NCI-H226 (cell line): ENCODE measurements around the gene SFRP4.
"Not testable (repeated sequence)": the region's sequence is repeated elsewhere in the genome, so short reads cannot be mapped to it uniquely, and the experiment has no call there.

Experiments used
- DNase-seq: peaks from one replicate; pipeline ENCODE4 v3.0.0-alpha.2; 2015

SFRP4 gene

DNA sequence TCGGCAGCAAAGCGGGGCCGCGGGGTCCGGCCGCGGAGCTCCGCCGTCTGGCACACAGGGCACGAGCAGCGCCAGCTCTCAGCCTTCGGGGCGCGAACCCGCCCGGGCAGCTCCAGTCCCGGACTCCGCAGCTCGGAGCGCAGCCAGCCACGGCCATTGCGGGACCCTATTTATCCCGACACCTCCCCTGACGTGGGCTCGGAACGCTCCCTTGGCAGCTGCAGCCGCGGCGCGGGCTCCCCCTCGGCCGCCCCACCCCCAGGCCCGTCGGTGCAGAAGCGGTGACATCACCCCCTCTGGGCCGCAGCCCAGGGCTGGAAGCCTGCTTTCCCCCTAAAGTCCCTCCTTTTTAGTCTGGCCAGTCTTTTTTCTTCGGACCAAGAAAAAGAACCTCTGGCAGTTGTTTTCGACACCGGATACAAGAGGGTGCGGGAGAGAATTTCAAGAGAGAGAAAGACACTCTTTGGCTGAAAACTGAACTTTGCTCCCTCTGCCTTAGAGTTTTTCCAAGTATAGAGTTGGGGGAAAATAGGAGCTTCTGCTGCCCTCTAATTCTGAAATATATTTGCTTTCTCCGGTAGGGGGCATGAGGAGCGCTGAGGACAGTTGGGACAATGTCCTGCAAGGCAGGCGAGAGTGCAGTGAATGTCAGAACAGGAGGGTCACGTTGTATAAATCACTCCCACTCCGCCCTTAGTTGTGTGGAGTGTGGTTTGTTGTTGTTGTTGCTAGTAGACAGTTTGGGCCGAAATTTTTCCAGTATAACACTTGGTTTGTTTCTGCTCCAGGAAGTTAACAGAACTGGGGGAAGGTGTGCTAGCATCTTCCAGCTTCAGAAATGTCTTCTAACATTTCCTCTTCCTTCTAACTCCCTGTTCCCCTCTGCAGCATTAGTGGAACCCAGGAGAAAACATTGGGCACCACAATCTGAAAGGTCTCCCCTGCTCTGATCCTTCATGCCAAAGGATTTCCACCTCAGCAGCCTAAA, at the start of gene SFRP4:
Gene SFRP4 (minus strand): TSS at position 145 of the 988 bp plus-strand sequence. CDS start 280 bp downstream, outside the sequence.
- DNase-seq, result peak; percentile 38

DNA sequence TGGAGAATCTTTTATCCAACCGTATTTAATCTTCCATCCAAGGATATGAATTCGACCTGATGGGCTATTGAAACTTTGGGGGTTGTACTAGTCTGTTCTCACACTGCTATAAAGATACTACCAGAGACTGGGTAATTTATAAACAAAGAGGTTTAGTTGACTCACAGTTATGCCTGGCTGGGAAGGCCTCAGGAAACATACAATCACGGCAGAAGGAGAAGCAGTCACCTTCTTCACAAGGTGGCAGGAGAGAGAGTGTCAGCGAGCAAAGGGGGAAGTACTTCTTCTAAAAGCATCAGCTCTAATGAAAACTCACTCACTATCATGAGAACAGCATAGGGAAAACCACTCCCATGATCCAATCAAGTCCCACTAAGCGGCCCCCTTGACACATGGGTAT, 47.6 kb upstream of the SFRP4 start:
- no peak for DNase-seq

DNA sequence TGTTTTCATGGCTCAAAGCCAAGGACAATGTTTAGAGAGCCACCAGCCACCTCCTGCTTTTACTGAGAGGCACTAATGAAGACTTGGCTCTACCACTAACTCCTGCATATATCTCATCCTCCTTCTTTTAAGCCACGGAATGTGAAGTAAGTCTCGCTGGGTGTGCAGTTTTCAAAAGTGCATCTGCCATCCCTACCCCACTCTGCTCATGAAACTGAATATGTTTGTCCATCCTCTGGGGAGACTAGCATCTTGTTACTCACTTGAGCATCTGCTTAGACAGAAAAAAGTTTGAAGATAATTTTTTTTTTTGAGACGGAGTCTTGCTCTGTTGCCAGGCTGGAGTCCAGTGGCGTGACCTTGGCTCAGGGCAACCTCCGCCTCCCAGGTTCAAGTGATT, 44.6 kb upstream of the SFRP4 start:
- DNase-seq, result no peak

DNA sequence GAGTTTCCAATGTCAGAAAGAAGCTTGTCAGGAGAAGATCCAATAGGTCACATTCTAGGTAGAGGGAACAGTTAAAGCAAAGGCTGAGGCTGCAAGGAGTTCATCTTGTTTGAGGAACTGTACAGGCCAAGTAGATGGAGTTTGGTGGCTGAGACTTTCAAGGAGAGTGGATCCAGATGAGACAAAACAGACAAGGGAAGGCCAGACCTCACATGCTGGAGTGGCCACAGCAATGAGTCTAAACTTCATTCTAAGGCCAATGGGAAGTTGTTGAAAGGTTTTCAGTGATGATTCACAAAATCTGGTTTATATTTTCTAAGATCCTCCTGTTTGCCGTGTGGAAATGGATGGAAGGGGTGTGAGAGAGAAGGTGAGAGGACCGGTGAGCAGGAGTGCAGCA, 43.9 kb upstream of the SFRP4 start:
- no peak for DNase-seq

DNA sequence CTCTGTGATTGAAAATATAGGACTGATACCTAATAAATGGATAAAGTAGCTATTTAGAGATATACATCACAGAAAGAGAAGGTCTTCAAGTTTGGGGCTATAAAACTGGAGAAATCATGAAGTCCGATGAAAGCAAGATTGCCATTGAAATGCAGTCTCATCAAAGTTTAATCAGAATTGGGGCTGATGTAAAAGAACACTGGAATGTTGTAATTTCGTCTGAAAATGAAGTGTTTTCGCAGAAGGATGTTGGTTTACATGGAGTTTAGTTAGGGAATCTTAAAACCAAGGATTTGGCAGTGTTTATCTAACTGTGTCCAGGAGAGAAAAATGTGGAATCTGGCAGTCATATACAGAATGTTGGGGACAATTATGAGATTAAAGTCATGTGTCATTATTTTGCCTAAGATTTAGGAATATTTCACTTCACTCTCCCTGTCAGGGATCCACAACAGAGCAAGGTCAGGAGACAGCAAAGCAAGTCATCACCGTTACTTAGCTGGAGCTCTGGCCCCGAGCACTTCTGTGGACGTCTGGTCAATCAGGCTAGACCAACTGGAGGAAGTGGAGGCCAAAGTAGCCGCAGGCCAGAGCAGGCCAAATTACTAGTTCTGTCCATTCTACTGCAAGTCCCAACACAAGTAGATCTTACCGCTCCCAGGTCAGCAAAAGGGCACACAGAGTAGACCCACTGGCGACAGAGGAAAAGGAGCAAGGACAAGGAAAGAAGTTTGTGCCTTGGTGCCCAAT, 40.8 kb upstream of the SFRP4 start:
- DNase-seq, result no peak

DNA sequence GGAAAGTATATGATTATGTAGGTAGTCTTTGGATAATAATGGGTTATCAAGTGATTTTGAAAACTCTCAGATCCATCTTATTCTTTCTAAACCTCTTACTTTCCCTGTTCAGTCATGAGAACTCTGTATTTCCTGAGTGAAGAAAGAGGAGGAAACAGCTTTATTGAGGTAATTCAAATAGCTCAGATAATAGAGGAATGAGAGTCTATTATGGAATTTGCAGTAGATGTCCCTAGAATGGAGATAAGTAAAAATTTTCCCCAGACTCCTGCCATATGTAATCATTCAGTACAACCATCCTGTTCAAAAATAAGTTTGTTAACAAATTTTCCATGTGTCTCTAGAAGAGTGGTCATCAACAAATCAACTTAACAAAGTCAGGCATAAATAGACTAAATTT, 40.2 kb upstream of the SFRP4 start:
- no peak for DNase-seq

DNA sequence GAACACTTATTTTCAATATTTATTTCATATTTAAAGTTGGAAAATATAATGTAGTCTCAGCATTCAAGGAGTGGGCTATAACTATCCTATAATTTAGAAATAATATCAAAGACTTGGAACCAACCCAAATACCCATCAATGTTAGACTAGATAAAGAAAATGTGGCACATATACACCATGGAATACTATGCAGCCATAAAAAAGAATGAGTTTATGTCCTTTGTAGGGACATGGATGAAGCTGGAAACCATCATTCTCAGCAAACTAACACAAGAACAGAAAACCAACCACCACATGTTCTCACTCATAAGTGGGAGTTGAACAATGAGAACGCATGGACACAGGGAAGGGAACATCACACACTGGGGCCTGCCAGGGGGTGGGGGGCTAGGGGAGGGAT, 37.6 kb upstream of the SFRP4 start:
- not testable (repeated sequence) for DNase-seq

DNA sequence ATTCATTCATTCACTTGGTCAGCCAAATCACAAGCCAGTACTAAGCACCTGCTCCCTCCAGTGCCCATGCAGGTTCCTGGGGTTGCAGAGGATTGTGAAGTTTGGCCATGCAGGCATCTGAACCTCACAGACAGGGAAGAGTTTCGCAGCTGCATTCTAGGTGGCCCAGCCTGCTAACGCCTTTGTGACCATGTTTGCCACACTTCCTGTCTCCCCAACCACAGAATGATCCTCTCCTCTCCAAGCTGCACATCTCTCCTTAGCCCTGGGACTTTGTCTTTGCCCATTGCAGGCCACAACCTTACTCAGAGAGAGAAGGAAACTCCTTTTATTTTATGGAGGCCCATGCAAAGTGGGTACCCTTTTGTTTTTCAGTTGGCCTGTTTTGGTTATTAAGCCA, 35.6 kb upstream of the SFRP4 start:
- no peak for DNase-seq

DNA sequence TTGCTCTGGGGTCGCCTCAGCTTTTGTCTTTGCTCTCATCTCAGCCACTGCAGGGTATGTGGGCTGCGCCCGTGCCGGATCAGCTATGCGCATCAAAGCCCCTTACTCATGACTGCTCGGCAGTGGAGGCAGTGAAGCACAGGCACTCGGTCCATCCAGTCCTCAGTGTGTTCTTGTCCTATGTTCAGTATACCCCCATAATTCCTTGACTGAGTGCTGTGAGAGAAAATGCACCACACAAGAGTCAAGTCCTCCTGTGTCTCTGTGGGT, 31.3 kb upstream of the SFRP4 start:
- no peak for DNase-seq

DNA sequence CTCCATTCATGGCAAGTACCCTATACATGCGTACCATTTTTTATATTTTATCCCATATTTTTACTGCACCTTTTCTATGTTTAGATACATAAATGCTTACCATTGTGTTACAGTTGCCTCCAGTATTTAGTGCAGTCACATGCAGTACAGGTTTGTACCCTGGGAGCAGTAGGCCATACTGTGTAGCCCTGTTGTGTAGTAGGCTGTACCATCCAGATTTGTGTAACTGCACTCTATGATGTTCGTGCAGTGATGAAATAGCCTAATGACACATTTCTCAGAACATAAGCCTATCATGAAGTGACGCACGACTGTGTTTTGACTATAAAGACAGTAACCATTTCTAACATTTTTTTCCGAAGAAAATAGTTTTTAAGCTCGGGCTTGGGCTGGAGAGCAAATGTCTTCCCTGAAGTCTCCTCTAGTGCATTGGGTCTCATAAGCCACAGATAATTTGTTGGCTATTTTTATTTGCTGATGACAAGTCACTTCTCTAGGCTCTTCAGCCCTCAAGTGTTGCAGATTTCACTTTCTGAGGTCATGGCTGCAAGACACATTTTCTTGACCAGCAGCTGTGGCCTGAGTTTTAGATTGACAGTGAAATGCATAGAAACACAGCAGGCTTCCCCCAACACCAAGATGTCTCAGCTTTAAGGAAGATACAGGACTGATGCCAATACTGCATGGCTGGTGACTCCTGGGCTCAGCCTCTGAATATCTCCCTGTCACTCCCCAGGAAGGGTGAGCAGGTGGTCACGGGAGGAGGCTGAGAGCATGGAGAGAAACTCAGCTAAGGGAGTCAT, 30.7 kb upstream of the SFRP4 start:
- no peak for DNase-seq

DNA sequence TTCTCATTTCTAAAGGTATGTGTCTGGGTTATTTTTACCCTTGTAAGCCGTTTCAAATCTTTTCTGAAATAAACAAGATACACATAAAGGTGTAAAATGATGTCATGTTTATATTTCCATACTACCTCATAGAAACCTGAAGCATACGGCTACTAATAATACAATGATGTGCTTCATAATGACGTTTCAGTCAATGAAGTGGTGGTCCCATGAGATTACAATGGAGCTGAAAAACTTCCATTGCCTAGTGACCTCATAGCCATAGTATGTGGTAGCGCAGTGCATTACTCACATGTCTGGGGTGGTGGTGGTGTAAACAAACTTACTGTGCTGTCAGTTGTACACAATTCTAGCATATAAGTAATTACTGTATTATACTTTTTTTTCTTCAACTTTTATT, 28.7 kb upstream of the SFRP4 start:
- peak; percentile 32 for DNase-seq

DNA sequence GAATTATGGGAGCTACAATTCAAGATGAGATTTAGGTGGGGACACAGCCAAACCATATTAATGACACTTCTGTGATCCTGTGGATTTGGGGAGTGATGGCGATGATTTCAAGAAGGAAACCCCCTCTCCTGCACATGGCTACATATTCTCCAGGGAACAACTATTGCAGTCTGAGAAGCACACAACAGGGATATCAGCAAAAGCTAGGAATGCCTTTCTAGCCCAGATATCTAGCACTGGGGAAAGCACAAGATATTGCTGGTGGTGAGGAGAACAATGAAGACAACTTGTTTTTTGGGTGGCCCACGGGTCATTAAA, 28.1 kb upstream of the SFRP4 start:
- no peak for DNase-seq

DNA sequence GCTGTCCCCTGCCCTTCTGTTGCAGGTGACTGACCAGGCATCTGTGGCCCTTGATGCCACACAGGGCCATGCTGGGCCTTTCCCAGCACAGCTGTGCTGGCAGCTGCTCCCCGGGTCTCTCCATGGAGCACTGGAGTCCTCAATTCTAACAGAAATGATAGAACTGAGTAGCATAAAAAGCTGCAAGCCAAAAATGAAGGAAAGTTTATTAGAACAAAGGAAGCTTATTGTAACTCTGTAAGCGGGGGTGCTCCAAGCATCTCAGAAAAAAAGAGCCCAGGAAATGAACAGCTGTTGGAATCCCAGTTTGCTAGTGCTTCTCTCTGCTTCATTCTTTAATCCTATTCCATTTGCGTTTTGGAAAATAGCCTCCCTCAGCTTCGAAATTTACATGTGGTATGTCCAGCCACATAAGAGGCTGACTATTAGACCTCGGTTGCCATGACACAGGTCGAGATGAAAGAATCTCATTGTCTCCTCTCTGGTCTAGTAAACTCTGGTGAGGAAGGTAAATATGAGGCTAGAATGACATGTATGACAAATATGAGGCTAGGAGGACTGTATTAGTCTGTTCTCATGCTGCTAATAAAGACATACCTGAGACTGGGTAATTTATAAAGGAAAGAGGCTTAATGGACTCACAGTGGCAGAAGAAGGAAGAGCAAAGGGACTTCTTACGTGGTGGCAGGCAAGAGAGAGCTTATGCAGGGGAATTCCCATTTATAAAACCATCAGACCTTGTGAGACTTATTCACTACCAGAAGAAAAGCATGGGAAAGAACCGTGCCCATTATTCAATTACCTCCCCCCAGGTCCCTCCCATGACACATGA, 27.5 kb upstream of the SFRP4 start:
- DNase-seq, result no peak

DNA sequence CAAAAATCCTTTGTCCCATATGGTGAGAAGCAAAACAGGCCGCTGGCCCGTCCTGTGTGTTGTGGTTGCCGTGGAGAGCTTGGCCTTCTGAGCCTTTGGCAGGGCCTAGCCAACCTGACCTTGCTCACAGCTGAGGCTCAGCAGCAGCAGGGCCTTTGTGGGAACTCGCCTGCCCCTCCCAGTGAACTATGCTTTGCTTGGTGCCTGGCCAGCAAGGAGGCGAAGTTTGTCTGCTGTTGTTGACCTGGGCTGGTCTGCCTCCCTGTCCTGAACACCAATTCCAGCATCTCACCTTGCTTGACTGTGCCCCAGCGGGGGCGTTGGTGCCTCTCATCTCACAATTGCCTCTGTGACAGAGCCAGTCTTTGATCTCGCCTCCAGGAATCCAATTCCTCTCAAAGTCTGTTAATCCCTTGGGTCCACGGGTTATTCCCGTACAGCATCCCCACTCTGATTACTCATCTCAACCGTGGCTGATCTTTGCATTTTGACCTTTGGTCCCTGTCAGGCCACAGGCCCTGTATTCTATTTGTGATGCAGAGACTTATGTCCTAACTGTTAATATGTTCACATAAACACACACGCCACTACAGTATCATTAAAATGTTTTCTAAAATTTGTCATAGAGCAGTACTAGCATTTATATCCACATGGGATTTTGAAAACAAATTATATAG, 26.5 kb upstream of the SFRP4 start:
- DNase-seq, result no peak

DNA sequence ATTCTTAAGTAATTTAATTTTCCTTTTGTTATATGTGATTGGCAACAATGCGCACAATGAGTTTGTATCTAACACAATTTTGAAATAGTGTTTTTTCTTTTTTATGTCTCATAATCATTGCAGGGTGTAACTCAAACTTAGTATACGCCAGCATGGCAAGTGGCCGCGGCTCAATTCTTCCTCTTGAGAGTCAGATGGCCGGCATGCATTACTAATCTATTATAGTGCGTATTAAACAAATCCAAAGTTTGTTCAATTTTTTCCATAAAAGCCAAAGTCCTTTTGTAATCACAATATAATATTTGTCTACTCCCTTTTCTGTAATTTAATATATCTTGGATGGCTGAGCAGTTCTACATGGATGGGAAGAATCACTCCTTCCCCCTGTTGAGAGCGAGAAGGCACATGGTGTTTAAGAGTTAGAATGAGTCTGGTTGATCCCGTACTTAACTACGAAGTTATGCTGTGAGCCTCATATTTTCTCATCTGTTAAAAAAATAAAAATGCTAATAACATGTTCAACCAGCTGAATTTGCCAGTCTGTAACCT, 16.5 kb upstream of the SFRP4 start:
- DNase-seq, result no peak

DNA sequence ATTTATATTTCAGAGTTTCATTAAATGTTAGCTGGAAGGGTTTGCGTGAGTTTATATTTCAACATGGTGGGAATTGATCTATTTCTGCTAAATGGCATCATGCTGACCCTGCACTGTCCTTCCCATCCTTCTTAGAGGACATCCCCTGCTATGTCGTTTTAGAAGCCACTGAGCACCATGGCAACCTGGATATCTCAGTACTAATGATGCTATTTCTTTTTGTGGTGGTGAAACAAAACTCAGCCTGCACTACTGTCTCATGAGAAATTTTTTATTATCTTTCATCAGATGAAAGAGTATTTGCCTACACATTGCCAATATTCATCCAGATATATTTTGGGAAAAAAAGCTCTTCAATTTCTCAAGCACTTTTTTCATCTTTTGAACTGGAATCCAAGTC, 15.9 kb upstream of the SFRP4 start:
- DNase-seq, result no peak

DNA sequence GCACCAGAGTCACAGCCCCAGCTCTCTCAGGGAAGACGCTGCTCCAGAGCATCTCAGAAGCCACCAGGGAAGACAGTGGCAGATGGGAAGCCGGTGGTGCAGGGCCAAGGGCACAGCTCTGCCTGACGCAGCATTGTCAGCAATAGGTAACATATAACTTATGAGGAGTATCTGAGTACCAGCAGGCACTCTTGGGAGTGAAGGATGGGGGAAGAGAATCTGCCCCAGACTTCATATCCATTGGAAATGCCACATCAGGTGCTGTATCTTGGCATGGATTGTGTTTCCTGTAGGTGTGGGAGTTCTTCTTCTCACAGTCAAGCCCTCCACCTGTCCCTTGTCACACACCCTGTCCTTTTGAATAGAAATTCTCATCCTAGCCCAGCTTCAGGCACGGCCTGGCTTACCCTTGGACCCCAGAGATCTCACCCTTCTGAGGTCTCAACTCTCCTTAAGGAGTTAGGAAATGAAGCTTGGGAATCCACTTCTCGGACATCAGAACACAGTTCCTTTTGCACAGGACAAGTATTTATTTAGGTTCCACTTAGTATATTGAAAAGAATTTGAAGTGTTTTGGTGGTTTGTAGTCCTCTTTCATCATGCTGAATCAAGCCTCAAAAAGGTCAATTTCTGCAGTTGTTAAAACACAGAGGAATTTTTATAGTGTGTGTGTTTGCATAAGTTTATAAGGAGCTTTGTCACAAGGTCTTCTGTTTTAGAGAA, 13.8 kb upstream of the SFRP4 start:
- no peak for DNase-seq

DNA sequence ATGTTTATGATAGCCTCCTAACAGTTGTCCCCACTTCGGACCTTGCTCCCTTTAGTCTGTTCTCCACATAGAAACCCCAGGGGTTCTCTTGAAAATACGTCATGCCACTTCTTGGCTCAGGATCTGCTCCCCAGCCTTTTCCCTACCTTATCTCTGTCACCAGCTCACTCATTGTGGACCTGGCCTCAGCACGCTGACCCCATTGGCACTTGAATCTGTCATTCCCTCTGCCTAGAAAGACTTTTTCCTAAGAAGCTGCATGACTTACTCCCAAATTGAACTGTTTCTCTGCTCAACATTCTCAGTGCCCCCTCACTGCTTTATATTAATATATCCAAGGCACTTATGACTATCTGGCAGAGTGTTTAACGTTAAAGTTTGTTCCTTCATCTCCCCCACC, 12.3 kb upstream of the SFRP4 start:
- no peak for DNase-seq

DNA sequence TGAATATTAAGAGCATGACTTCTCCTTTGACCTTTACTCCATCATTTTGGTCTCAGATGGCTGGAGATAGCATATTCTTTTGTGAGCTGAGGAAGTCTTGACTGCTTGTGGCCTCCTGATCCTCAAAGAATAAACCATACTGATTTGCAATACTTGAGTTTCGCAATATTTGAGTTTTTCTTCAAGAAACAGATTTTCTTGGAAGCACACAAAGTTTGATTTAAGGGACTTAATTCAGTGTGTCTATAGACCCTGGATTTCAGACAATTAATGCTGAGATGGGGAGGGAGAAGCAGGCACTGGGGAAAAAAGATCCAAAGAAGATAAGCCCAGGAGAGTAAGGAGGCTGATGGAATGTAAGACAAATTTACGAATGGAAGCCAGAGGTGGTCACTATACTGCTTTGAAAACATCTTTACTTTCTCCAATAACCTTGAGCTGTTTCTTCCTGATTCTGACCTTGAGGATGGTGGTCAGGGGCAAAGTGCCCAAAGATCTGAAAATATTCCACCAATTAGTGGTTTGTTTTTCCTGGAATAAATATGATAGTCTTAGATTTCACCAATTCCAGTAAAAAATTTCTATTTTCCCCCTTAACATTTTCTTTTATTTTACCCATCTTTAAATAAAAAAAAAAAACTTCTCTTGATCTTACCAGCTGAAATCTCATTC, 11.3 kb upstream of the SFRP4 start:
- DNase-seq, result no peak

DNA sequence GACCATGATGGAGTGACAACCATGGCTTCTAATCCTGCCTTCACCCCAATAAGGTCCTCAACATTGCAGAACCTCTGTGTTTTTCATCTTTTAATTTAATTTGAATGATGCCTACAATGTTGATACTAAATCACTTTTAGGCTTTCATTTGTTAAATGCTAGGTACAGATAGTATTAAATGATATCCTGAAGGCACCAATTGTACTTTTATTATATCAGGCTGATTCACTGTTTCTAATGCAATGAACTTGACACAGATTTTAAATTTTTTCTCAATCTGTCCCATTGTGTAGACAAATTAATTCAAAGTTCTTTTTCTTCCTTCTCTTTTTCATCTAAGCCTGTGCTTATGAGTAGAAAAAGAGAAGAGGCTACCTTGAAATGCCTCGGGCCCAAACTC, 9.0 kb upstream of the SFRP4 start:
- DNase-seq, result no peak
